ENCODE data around the gene NF1. TPM values are rescaled to one million over a fixed set of nuclear protein-coding genes. Genes with fewer than 3 reads are reported as not detected.
"Not testable (repeated sequence)": the region's sequence is repeated elsewhere in the genome, so short reads cannot be mapped to it uniquely, and the experiment has no call there.

Gene NF1
- polyA plus RNA-seq, 2 donors, result 3.4 to 4.4 TPM

DNA sequence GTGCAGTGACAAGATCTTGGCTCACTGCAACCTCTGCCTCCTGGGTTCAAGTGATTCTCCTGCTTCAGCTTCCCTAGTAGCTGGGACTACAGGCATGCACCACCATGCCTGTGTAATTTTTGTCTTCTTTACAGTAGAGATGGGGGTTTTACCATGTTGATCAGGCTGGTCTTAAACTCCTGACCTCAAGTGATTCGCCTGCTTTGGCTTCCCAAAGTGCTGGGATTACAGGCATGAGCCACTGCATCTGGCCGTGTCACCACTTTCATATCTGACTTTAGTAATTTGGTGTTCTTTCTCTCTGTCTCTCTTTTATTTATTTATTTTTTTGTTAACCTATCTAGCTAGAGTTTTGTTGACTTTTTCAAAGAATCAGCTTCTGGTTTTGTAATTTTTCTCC is 103.9 kb downstream of the NF1 start:
- H3K4me1 ChIP-seq (ENCODE audit: control insufficient read depth in 2 of 2, insufficient read depth in 2 of 2, low read length in 1 of 2); H3K36me3 ChIP-seq (ENCODE audit: control insufficient read depth in 2 of 2, insufficient read depth in 2 of 2, low read length in 1 of 2); H3K4me3 ChIP-seq (ENCODE audit: low read depth in 1 of 2, low read length in 2 of 2); H3K27me3 ChIP-seq (ENCODE audit: control insufficient read depth in 1 of 2, insufficient read depth in 2 of 2, low read length in 2 of 2); H3K9me3 ChIP-seq (ENCODE audit: control insufficient read depth in 2 of 2, insufficient read depth in 1 of 2, low read depth in 1 of 2, low read length in 1 of 2); H3K27ac ChIP-seq (ENCODE audit: low read depth in 2 of 2, low read length in 1 of 2): not testable (repeated sequence)
- WGBS, 2 donors, result 80 to 88% methylated on average over 2 of the region's 2 CpGs

DNA sequence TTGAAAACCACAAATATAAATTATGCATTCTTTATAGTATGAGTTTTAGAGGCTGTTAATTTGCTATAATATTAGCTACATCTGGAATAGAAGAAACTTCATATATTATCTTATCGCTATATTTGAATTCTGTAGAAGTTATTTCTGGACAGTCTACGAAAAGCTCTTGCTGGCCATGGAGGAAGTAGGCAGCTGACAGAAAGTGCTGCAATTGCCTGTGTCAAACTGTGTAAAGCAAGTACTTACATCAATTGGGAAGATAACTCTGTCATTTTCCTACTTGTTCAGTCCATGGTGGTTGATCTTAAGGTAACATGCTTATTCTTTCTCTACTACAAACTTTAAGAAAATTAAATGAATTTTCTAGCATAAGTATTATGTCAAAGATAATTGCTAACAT is 105.5 kb downstream of the NF1 start:
- H3K4me3 ChIP-seq (ENCODE audit: low read depth in 1 of 2, low read length in 2 of 2), result no peak overlapping the region
- 94 to 96% methylated on average over 2 of the region's 2 CpGs for WGBS, 2 donors
- no peaks in the 10 kb centered on the region for H3K27me3 ChIP-seq (ENCODE audit: control insufficient read depth in 1 of 2, insufficient read depth in 2 of 2, low read length in 2 of 2)
- no peak overlapping the region for H3K27ac ChIP-seq (ENCODE audit: low read depth in 2 of 2, low read length in 1 of 2)
- no peaks in the 10 kb centered on the region for H3K9me3 ChIP-seq (ENCODE audit: control insufficient read depth in 2 of 2, insufficient read depth in 1 of 2, low read depth in 1 of 2, low read length in 1 of 2)
- H3K4me1 ChIP-seq (ENCODE audit: control insufficient read depth in 2 of 2, insufficient read depth in 2 of 2, low read length in 1 of 2), result no peaks in the 10 kb centered on the region
- H3K36me3 ChIP-seq (ENCODE audit: control insufficient read depth in 2 of 2, insufficient read depth in 2 of 2, low read length in 1 of 2), result no peaks in the 10 kb centered on the region

DNA sequence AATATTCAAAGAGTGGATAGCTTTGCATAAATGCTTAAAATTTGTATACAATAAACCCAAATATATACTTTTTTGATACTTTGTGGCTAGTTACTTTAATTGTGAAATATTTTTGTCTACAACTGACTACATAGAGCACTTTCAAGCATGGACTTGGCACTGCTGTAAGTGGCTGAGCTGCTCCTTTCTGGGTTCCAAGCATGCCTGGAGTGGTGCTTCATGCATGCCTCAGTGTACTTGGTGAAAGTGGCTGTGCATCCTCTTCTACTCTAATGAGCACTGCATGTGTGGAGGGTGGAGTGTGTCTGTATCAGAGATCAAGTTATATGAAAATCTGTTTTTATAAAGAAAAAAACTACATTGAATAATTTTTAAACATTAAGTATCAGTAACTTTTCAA is 108.2 kb downstream of the NF1 start:
- Histone ChIP-seq H3K9me3 (ENCODE audit: control insufficient read depth in 2 of 2, insufficient read depth in 1 of 2, low read depth in 1 of 2, low read length in 1 of 2) (no peaks in the 10 kb centered on the region), H3K4me3 (ENCODE audit: low read depth in 1 of 2, low read length in 2 of 2) (no peak overlapping the region), H3K36me3 (ENCODE audit: control insufficient read depth in 2 of 2, insufficient read depth in 2 of 2, low read length in 1 of 2) (no peaks in the 10 kb centered on the region), H3K27me3 (ENCODE audit: control insufficient read depth in 1 of 2, insufficient read depth in 2 of 2, low read length in 2 of 2) (no peaks in the 10 kb centered on the region), H3K4me1 (ENCODE audit: control insufficient read depth in 2 of 2, insufficient read depth in 2 of 2, low read length in 1 of 2) (no peaks in the 10 kb centered on the region), H3K27ac (ENCODE audit: low read depth in 2 of 2, low read length in 1 of 2) (no peak overlapping the region)

GRCh38 chr17:31211352-31212012 is 116.7 kb downstream of the NF1 start:
- Histone ChIP-seq H3K27ac (ENCODE audit: low read depth in 2 of 2, low read length in 1 of 2) (no peak overlapping the region), H3K36me3 (ENCODE audit: control insufficient read depth in 2 of 2, insufficient read depth in 2 of 2, low read length in 1 of 2) (no peaks in the 10 kb centered on the region), H3K27me3 (ENCODE audit: control insufficient read depth in 1 of 2, insufficient read depth in 2 of 2, low read length in 2 of 2) (no peaks in the 10 kb centered on the region), H3K9me3 (ENCODE audit: control insufficient read depth in 2 of 2, insufficient read depth in 1 of 2, low read depth in 1 of 2, low read length in 1 of 2) (no peaks in the 10 kb centered on the region), H3K4me3 (ENCODE audit: low read depth in 1 of 2, low read length in 2 of 2) (no peak overlapping the region), H3K4me1 (ENCODE audit: control insufficient read depth in 2 of 2, insufficient read depth in 2 of 2, low read length in 1 of 2) (no peaks in the 10 kb centered on the region)

DNA sequence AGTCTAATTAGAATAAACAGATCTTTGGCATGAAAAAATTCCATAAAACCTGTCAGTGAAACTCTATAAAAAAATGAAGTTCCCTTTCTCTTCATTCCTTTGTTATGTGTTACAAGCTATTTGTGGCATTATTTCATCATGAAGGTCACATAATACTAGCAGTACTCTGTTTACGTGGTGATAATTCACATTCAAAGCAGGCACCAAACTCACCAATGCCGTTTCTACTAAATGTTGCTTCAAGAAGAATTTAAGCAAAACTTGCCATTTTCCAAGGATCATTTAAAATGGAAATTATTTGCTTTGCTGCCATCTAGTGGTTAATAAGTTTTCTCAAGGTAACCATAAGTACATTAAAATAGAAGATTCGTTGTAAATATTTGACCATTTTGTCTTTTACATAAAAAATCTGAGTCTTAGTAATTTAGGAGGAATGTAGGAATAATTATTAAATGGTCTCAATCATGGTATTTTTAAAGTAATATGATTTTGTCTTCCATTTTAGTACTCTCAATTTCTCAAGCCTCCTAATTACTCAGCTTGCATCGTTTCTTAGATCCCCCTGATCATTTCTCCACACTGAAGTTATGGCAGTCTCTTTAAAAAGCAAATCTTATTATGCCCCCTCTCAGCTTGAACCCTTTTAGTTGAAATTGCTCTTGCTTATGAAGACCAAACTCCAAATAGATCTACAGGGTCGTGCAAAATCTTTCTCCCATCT is 121.4 kb downstream of the NF1 start:
- H3K4me1 ChIP-seq (ENCODE audit: control insufficient read depth in 2 of 2, insufficient read depth in 2 of 2, low read length in 1 of 2), result no peaks in the 10 kb centered on the region
- H3K9me3 ChIP-seq (ENCODE audit: control insufficient read depth in 2 of 2, insufficient read depth in 1 of 2, low read depth in 1 of 2, low read length in 1 of 2), result no peaks in the 10 kb centered on the region
- H3K4me3 ChIP-seq (ENCODE audit: low read depth in 1 of 2, low read length in 2 of 2), result no peak overlapping the region
- H3K36me3 ChIP-seq (ENCODE audit: control insufficient read depth in 2 of 2, insufficient read depth in 2 of 2, low read length in 1 of 2), result no peaks in the 10 kb centered on the region
- no peaks in the 10 kb centered on the region for H3K27me3 ChIP-seq (ENCODE audit: control insufficient read depth in 1 of 2, insufficient read depth in 2 of 2, low read length in 2 of 2)
- WGBS, 2 donors, result 42 to 44% methylated on average over 5 of the region's 5 CpGs
- no peak overlapping the region for H3K27ac ChIP-seq (ENCODE audit: low read depth in 2 of 2, low read length in 1 of 2)

- Histone ChIP-seq H3K4me1 (ENCODE audit: control insufficient read depth in 2 of 2, insufficient read depth in 2 of 2, low read length in 1 of 2) (no peaks in the 10 kb centered on the region), H3K36me3 (ENCODE audit: control insufficient read depth in 2 of 2, insufficient read depth in 2 of 2, low read length in 1 of 2) (peaks cover 3 to 5% of the 10 kb centered on the region in 2 donors), H3K27ac (ENCODE audit: low read depth in 2 of 2, low read length in 1 of 2) (no peak overlapping the region), H3K9me3 (ENCODE audit: control insufficient read depth in 2 of 2, insufficient read depth in 1 of 2, low read depth in 1 of 2, low read length in 1 of 2) (no peaks in the 10 kb centered on the region), H3K4me3 (ENCODE audit: low read depth in 1 of 2, low read length in 2 of 2) (no peak overlapping the region), H3K27me3 (ENCODE audit: control insufficient read depth in 1 of 2, insufficient read depth in 2 of 2, low read length in 2 of 2) (no peaks in the 10 kb centered on the region)
- WGBS, 2 donors, result 85 to 86% methylated on average over 1 of the region's 1 CpG
Measured at GRCh38 chr17:31224366-31224765, 129.6 kb downstream of the NF1 start.

DNA sequence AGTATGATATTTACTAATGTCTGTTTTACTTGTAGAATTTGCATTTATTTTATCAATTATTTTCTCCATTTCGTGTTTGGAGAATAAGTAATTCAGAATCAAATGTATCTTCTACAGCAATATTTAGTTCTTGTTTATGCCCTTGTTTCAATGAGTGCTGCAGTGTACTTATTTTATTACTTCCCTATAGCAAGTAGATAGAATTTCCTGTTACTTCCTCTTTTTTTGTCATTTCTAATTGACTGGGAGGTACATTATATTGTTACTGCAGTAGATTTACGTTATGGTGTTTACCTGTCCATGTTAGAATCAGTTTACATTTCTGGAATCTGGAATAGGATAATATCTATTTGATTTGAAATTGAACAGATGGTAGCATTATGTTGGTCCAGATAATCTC is 131.1 kb downstream of the NF1 start:
- Histone ChIP-seq H3K4me1 (ENCODE audit: control insufficient read depth in 2 of 2, insufficient read depth in 2 of 2, low read length in 1 of 2) (no peaks in the 10 kb centered on the region), H3K9me3 (ENCODE audit: control insufficient read depth in 2 of 2, insufficient read depth in 1 of 2, low read depth in 1 of 2, low read length in 1 of 2) (no peaks in the 10 kb centered on the region)
- 73 to 78% methylated on average over 2 of the region's 2 CpGs for WGBS, 2 donors

DNA sequence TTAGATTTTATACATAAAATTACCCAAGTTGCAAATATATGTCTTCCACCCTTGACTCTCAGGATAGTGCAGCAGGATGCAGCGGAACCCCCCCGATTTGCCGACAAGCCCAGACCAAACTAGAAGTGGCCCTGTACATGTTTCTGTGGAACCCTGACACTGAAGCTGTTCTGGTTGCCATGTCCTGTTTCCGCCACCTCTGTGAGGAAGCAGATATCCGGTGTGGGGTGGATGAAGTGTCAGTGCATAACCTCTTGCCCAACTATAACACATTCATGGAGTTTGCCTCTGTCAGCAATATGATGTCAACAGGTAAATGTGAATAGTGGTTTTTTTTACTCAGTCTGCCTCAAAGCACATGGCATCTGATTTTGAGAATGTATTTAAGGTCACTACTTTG is 131.6 kb downstream of the NF1 start:
- no peaks in the 10 kb centered on the region for H3K4me1 ChIP-seq (ENCODE audit: control insufficient read depth in 2 of 2, insufficient read depth in 2 of 2, low read length in 1 of 2)
- WGBS, 2 donors, result 81 to 91% methylated on average over 5 of the region's 5 CpGs
- H3K36me3 ChIP-seq (ENCODE audit: control insufficient read depth in 2 of 2, insufficient read depth in 2 of 2, low read length in 1 of 2), result peaks cover 3 to 5% of the 10 kb centered on the region in 2 donors

More for the DNA sequence above, 131.1 kb downstream of the NF1 start:
- Histone ChIP-seq H3K27me3 (ENCODE audit: control insufficient read depth in 1 of 2, insufficient read depth in 2 of 2, low read length in 2 of 2) (no peaks in the 10 kb centered on the region), H3K4me3 (ENCODE audit: low read depth in 1 of 2, low read length in 2 of 2) (no peak overlapping the region), H3K27ac (ENCODE audit: low read depth in 2 of 2, low read length in 1 of 2) (no peak overlapping the region), H3K36me3 (ENCODE audit: control insufficient read depth in 2 of 2, insufficient read depth in 2 of 2, low read length in 1 of 2) (peaks cover 3 to 5% of the 10 kb centered on the region in 2 donors)

GRCh38 chr17:31226950-31227349 is 132.2 kb downstream of the NF1 start:
- Histone ChIP-seq H3K27ac (ENCODE audit: low read depth in 2 of 2, low read length in 1 of 2) (no peak overlapping the region), H3K4me3 (ENCODE audit: low read depth in 1 of 2, low read length in 2 of 2) (no peak overlapping the region), H3K9me3 (ENCODE audit: control insufficient read depth in 2 of 2, insufficient read depth in 1 of 2, low read depth in 1 of 2, low read length in 1 of 2) (no peaks in the 10 kb centered on the region), H3K27me3 (ENCODE audit: control insufficient read depth in 1 of 2, insufficient read depth in 2 of 2, low read length in 2 of 2) (no peaks in the 10 kb centered on the region), H3K4me1 (ENCODE audit: control insufficient read depth in 2 of 2, insufficient read depth in 2 of 2, low read length in 1 of 2) (no peaks in the 10 kb centered on the region), H3K36me3 (ENCODE audit: control insufficient read depth in 2 of 2, insufficient read depth in 2 of 2, low read length in 1 of 2) (peaks cover 3 to 5% of the 10 kb centered on the region in 2 donors)
- WGBS, 2 donors, result 91 to 95% methylated on average over 3 of the region's 3 CpGs

More for the DNA sequence above, 131.6 kb downstream of the NF1 start:
- Histone ChIP-seq H3K27me3 (ENCODE audit: control insufficient read depth in 1 of 2, insufficient read depth in 2 of 2, low read length in 2 of 2) (no peaks in the 10 kb centered on the region), H3K4me3 (ENCODE audit: low read depth in 1 of 2, low read length in 2 of 2) (no peak overlapping the region), H3K9me3 (ENCODE audit: control insufficient read depth in 2 of 2, insufficient read depth in 1 of 2, low read depth in 1 of 2, low read length in 1 of 2) (no peaks in the 10 kb centered on the region), H3K27ac (ENCODE audit: low read depth in 2 of 2, low read length in 1 of 2) (no peak overlapping the region)

DNA sequence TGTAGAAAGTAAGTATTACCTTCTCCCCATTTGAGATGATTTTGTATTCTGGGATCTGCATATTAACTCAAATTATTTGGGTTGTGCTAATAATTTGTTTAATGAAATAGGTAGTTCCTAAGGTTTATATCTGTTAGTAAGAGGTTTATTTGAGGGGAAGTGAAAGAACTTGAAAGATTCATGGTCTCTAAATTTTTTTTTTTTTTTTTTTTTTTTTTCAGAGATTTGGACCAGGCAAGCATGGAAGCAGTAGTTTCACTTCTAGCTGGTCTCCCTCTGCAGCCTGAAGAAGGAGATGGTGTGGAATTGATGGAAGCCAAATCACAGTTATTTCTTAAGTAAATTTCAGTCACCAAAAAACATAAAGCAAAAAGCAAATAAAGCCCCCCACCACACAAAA is 137.1 kb downstream of the NF1 start:
- Histone ChIP-seq H3K4me3 (ENCODE audit: low read depth in 1 of 2, low read length in 2 of 2) (no peak overlapping the region), H3K27ac (ENCODE audit: low read depth in 2 of 2, low read length in 1 of 2) (no peak overlapping the region), H3K9me3 (ENCODE audit: control insufficient read depth in 2 of 2, insufficient read depth in 1 of 2, low read depth in 1 of 2, low read length in 1 of 2) (no peaks in the 10 kb centered on the region), H3K36me3 (ENCODE audit: control insufficient read depth in 2 of 2, insufficient read depth in 2 of 2, low read length in 1 of 2) (peaks cover 4 to 8% of the 10 kb centered on the region in 2 donors), H3K27me3 (ENCODE audit: control insufficient read depth in 1 of 2, insufficient read depth in 2 of 2, low read length in 2 of 2) (no peaks in the 10 kb centered on the region), H3K4me1 (ENCODE audit: control insufficient read depth in 2 of 2, insufficient read depth in 2 of 2, low read length in 1 of 2) (no peaks in the 10 kb centered on the region)
